GM12878 (cell line): Measurements from ENCODE around the gene SMPDL3A.

Experiments used
- CTCF ChIP-seq, 3 experiments: IDR thresholded peaks in 2 of 3; conservative IDR thresholded peaks in 1 of 3; 2 replicates each; pipeline ENCODE4 v1.5.1; 2011; ENCODE audit warnings: low read depth in 3 of 3, low read length in 3 of 3, mild to moderate bottlenecking in 3 of 3, control low read depth in 2 of 3, moderate library complexity in 2 of 3, inconsistent platforms in 1 of 3, mixed read lengths in 1 of 3; ENCODE audit not compliant: control insufficient read depth in 2 of 3, insufficient read depth in 1 of 3; ENCODE audit errors: extremely low read depth in 1 of 3
- ESRRA ChIP-seq: IDR thresholded peaks from 2 replicates; pipeline ENCODE4 v1.6.1; 2012; ENCODE audit warnings: mild to moderate bottlenecking, low read length, improper control_type of control experiment
- MYC ChIP-seq: IDR thresholded peaks from 2 replicates; pipeline ENCODE4 v1.6.1; 2011; ENCODE audit warnings: mild to moderate bottlenecking, low read length, moderate library complexity, inconsistent platforms; ENCODE audit not compliant: insufficient read depth, insufficient replicate concordance, insufficient read length, severe bottlenecking
- NR2C1 ChIP-seq: fragments of 450-650 bp; IDR thresholded peaks from 2 replicates; pipeline ENCODE4 v1.6.1; 2017; ENCODE audit warnings: antibody characterized with exemption, mild to moderate bottlenecking, moderate library complexity
- POLR2A ChIP-seq: IDR thresholded peaks from 2 replicates; pipeline ENCODE4 v1.6.1; 2011; ENCODE audit warnings: low read depth, mild to moderate bottlenecking, low read length
- POLR2AphosphoS2 ChIP-seq: IDR thresholded peaks from 2 replicates; pipeline ENCODE4 v1.6.1; 2011; ENCODE audit warnings: low read depth, mild to moderate bottlenecking, low read length, improper control_type of control experiment, moderate library complexity
- POU2F2 ChIP-seq: IDR thresholded peaks from 3 replicates; pipeline ENCODE4 v1.6.1; 2011; ENCODE audit warnings: low read depth, mild to moderate bottlenecking, low read length, borderline replicate concordance
- RAD21 ChIP-seq: IDR thresholded peaks from 2 replicates; pipeline ENCODE4 v1.6.1; 2011; ENCODE audit warnings: mild to moderate bottlenecking, low read depth, low read length, moderate library complexity; ENCODE audit not compliant: insufficient read depth
- REST ChIP-seq: IDR thresholded peaks from 2 replicates; pipeline ENCODE4 v1.6.1; 2012; ENCODE audit warnings: mild to moderate bottlenecking, low read depth, low read length
- SMC3 ChIP-seq: IDR thresholded peaks from 2 replicates; pipeline ENCODE4 v1.6.1; 2011; ENCODE audit warnings: low read length, improper control_type of control experiment, borderline replicate concordance
- SRF ChIP-seq, 2 experiments: IDR thresholded peaks; 2 replicates each; pipeline ENCODE4 v1.6.1; 2011; ENCODE audit warnings: low read depth in 2 of 2, low read length in 2 of 2, mild to moderate bottlenecking in 1 of 2, moderate library complexity in 1 of 2
- TF ChIP-seq, protein P1 (sequence below): IDR thresholded peaks from 2 replicates; pipeline ENCODE4 v1.6.1; 2012; ENCODE audit warnings: low read depth, low read length, improper control_type of control experiment

GRCh38 chr6:122839472-122839871 is 50.4 kb downstream of the SMPDL3A start:
- peak; percentile 58 for TF ChIP-seq RAD21
- no peak for TF ChIP-seq POLR2AphosphoS2
- TF ChIP-seq MYC: no peak
- TF ChIP-seq SMC3: peak; percentile 85
- peak; percentile 59 to 68 (median 64); a peak in 5 of 6 replicates for TF ChIP-seq CTCF (IDR thresholded peaks at IDR 0.05 in 2 of 3, conservative IDR thresholded peaks at IDR 0.05 in 1 of 3; ENCODE audit: control insufficient read depth in 2 of 3, extremely low read depth in 1 of 3, insufficient read depth in 1 of 3, low read depth in 3 of 3, low read length in 3 of 3)
- TF ChIP-seq, protein P1, sequence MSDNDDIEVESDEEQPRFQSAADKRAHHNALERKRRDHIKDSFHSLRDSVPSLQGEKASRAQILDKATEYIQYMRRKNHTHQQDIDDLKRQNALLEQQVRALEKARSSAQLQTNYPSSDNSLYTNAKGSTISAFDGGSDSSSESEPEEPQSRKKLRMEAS: no peak
- TF ChIP-seq ESRRA: no peak
- TF ChIP-seq POLR2A: no peak
- no peak for TF ChIP-seq SRF (IDR thresholded peaks at IDR 0.05; ENCODE audit: low read depth in 2 of 2, low read length in 2 of 2)
- no peak for TF ChIP-seq POU2F2
- no peak for TF ChIP-seq NR2C1
- TF ChIP-seq REST: no peak
